ENCODE data around the gene MRPS25.

The MRPS25 gene

GRCh38 chr3:15112011-15112410 lies 46.9 kb upstream of the MRPS25 start (continued):
- TF ChIP-seq INSM2 (tag by site-specific recombination; IDR thresholded peaks at IDR 0.05) (no peak), ZNF292 (tag by site-specific recombination; IDR thresholded peaks at IDR 0.05; ENCODE audit: borderline replicate concordance, low read depth) (no peak), ZNF266 (tag by site-specific recombination; IDR thresholded peaks at IDR 0.05; ENCODE audit: low read depth) (no peak), ZNF391 (tag by site-specific recombination; IDR thresholded peaks at IDR 0.05; ENCODE audit: borderline replicate concordance, low read depth) (no peak), WT1 (tag by site-specific recombination; IDR thresholded peaks at IDR 0.05) (no peak)

GRCh38 chr3:15110206-15110605 lies 45.1 kb upstream of the MRPS25 start:
- POLR2A ChIA-PET: no interaction called here
- H3K4me3 ChIP-seq (ENCODE audit: low read depth, low read length): no peak overlapping the region
- H3K9me3 ChIP-seq (ENCODE audit: control insufficient read depth, insufficient read depth, low read depth, low read length): no peaks in the 10 kb centered on the region
- TF ChIP-seq GLI4 (tag by site-specific recombination; IDR thresholded peaks at IDR 0.05) (no peak), ZNF211 (tag by site-specific recombination; IDR thresholded peaks at IDR 0.05; ENCODE audit: low read depth) (no peak), ZBTB10 (tag by site-specific recombination; IDR thresholded peaks at IDR 0.05) (no peak), OVOL3 (tag by site-specific recombination; IDR thresholded peaks at IDR 0.05) (no peak), PRDM2 (tag by site-specific recombination; IDR thresholded peaks at IDR 0.05; ENCODE audit: borderline replicate concordance) (no peak), ZNF19 (tag by site-specific recombination; IDR thresholded peaks at IDR 0.05; ENCODE audit: low read depth) (no peak), MYNN (tag by site-specific recombination; IDR thresholded peaks at IDR 0.05; ENCODE audit: borderline replicate concordance) (no peak), BCL11B (tag by site-specific recombination; IDR thresholded peaks at IDR 0.05; ENCODE audit: low read depth) (no peak), ZSCAN30 (tag by site-specific recombination; IDR thresholded peaks at IDR 0.05) (no peak), ZNF610 (tag by site-specific recombination; IDR thresholded peaks at IDR 0.05; ENCODE audit: borderline replicate concordance) (no peak), HOXC10 (CRISPR knock-in tag; IDR thresholded peaks at IDR 0.05) (no peak), ZXDB (tag by site-specific recombination; IDR thresholded peaks at IDR 0.05) (no peak), ZNF26 (tag by site-specific recombination; IDR thresholded peaks at IDR 0.05) (no peak)
- no peak overlapping the region for H3K27ac ChIP-seq (ENCODE audit: extremely low read depth, low read depth, low read length)
- no peaks in the 10 kb centered on the region for H3K4me1 ChIP-seq (ENCODE audit: control insufficient read depth, insufficient read depth, low read length)
- H3K36me3 ChIP-seq (ENCODE audit: control insufficient read depth in 2 of 2, insufficient read depth in 1 of 2, low read length in 2 of 2): no peaks in the 10 kb centered on the region
- CTCF ChIA-PET: interaction anchor here (0.7 to 3.1 kb wide), 6 partner anchors 8 to 391 kb away, joined by 4 to 36 read pairs (median 12); no protein-coding TSS in a partner anchor

All from HEK293 (cell line).